NCI-H82 treated with DMSO at 0.1 percent for 48 hours (cell line): ENCODE results near the gene PXT1.
"Not testable (repeated sequence)": the region's sequence is repeated elsewhere in the genome, so short reads cannot be mapped to it uniquely, and the experiment has no call there.

Experiments
- DNase-seq: peaks from one replicate; lab custom pipeline; 2025; ENCODE audit not compliant: unreplicated experiment; lab: John Stamatoyannopoulos, UW

PXT1 gene

DNA sequence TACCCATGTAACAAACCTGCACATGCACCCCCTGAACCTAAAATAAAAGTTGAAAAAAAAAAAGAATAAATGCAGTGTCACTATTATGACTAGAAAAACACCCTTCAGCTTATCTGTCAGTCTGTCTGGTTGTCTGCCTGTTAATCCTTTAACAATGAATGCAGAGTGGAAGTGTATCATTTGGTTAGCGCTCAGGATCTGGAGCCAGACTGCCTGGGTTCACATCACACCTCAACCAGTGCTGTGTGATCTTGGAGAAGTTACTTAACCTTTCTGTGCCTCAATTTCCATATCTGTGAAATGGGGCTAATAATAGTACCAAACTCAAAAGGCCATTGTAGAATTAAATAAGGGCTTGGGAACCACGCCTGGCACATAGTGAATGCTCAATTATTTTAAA lies 72.0 kb downstream of the PXT1 start:
- no peak for DNase-seq

DNA sequence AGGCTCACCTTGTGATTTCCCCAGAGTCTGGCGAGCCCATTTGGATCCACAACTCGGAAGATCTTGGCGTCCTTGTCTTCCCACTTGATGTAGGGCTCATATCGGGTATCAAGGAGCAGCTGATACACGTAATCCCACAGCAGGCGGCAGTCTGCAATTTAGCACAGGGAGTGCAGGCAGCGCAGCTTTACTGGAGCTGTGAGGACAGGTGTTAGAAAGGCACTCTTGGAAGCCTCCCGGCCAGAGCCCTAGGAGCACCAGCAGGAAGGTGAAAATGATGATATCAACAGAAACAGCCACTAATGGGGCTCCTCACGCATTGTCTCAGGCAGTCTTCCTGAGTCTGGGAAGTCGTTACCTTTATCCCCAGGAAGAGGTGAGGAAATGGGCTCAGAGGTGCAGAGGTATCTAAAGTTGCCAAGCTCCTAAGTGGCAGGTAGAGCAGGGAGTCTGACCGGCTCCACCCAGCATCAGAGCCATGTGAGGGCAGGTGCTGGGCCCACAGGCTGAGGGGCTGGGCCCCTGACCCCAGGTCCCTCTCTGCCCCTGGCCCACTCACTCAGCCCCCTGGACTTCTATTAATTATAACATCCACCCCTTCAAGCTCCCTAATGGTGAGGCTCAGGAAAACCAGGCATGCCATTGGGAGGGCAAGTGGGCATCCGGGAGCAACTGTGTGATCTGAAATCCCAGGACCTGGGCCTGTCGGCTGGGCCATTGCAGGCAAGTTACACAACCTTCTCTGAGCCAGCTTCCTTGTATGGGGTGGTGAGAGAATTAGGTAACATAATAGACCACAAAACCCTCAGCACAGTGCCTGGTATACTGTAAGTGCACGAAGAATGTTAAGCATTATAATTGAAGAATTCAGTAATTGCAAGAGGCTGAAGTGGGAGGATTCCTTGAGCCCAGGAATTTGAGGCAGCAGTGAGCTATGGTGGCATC lies 73.5 kb downstream of the PXT1 start:
- DNase-seq: peak; percentile 33

DNA sequence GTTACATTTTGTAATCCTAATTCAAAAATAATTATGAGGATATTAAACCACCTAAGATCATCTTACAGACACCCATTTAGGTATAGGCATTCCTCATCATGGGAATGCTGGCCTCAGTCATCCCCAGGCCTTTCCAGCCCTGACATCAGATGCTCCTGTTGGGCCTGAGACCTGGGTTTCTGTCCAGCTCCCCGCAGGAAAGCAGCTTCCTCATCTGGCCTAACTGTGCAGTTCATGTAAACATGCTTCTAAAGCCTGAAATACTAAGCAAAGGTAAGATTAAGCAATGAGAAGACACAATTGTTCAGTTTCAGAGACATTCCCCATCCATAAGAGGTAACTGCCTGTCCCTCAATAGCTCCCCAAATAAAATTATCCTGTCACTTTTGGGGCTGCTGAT lies 74.2 kb downstream of the PXT1 start:
- DNase-seq: no peak

DNA sequence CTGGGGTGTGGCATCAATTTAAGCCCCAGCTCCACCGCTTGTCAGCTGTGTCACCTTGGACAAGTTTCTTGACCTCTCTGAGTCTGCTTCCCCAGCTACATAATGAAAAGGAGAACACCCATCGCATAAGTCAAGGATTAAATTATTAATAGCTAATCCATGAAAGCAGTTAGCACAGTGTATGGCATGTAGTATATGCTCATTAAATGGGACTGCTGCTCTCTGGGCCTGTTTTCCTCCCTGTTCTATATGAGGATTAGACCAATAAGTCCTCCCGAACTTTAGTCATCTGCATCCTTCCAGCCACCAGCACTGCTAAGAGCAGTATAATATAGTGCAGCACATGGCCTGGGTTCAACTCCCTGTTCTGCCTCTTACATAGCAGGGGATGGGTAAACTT lies 74.9 kb downstream of the PXT1 start:
- DNase-seq: no peak

DNA sequence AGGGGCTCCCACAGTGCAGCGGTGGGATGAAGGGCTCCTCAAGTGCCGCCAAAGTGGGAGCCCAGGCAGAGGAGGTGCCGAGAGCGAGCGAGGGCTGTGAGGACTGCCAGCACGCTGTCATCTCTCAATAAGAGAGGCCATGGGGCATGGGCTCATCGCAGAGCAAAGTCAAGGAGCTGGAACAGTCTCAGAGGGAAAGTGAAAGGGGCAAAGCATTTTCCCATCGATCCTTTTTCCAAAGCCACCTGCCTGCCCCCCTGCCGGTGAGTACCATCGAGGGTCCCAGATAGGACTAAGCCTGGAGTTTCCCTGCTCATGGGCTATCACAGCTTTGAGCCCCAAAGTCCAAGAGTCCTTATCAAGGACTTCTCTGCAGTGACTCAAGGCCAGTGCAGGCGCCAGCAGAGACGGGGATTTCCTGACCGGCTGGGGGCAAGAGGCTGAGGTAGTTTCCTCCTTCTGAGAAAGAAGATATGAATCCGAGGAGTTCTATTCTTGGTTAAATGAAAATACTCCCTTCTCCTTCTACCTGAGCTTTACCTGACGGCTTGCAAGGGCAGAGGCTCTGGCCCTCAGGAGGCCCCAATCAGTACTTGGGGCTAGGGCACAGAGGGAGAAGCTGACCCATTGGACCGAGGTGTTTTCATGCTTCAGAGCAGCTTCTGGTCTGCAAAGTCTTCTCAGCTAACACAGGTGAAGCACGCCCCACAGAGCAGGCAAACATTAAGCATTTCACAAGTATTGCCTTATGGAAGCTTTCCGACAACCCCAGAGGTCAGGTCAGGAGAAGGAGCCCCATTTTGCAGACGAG lies 77.8 kb downstream of the PXT1 start:
- no peak for DNase-seq

DNA sequence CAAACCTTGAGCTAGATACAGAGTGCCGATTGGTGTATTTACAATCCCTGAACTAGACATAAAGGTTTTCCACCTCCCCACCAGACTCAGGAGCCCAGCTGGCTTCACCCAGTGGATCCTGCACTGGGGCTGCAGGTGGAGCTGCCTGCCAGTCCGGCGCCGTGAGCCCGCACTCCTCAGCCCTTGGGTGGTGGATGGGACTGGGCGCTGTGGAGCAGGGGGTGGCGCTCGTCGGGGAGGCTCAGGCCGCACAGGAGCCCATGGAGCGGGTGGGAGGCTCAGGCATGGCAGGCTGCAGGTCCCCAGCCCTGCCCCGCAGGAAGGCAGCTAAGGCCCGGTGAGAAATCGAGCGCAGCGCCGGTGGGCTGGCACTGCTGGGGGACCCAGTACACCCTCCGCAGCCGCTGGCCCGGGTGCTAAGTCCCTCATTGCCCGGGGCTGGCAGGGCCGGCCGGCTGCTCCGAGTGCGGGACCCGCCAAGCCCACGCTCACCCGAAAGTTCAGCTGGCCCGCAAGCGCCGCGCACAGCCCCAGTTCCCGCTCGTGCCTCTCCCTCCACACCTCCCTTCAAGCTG lies 78.5 kb downstream of the PXT1 start:
- DNase-seq: not testable (repeated sequence)

DNA sequence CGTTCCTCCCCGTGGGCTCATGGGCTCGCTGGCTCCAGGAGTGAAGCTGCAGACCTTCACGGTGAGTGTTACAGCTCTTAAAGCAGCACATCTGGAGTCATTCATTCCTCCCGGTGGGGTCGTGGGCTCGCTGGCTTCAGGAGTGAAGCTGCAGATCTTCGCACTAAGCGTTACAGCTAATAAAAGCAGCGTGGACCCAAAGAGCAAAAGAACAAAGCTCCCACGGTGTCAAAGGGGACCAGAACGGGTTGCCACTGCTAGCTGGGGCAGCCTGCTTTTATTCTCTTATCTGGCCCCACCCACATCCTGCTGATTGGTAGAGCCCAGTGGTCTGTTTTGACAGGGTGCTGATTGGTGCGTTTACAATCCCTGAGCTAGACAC lies 79.3 kb downstream of the PXT1 start:
- DNase-seq: not testable (repeated sequence)

DNA sequence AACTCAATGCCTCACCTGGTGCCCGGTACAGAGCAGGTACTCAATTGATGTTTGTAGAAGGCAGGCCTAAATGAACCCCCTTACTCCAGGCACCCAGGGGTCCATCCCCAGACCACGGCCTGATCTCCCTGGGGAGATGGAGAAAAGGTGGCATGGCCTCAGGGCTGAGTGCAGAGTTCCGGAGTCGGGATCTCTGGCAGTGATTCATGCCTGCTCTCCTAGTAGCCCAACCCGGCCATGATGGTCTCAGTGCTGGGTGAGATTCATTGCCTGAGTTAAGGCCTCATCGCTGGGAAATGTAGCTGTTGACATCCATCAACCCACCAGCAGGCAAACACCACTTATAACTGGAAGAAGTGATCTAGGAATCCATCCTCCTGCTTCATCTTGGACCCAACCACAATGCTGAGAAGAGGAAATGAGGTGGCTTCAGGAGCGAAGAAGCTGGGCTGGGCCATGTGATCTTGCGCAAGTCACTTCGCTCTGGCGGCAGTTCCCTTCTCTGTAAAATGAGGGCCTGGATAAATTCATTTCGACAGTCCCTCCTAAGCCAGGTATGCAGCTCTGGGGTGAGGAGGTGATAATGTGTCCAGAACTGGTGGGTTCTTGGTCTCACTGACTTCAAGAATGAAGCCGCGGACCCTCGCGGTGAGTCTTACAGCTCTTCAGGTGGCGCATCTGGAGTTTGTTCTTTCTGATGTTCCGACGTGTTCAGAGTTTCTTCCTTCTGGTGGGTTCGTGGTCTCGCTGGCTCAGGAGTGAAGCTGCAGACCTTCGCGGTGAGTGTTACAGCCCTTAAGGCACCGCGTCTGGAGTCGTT lies 79.9 kb downstream of the PXT1 start:
- no peak for DNase-seq

DNA sequence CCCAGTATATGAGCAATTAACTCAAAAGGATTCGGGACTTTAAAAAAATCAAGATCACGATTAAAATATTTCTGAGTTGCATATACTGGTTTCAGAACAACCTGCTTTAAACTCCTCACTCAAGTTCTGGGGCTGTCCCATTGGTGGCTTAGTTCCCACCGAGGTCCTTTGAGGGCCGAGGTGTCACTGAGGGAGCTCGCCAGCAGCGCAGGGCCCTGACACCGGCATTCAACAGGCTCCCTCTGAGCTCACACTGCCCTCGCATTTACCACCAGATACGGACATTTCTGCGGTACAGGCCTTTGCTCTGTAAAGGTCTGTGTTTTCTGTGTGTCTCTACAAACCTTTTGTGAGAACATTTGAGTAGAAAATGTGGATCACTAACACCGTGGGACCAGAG lies 81.6 kb downstream of the PXT1 start:
- no peak for DNase-seq

DNA sequence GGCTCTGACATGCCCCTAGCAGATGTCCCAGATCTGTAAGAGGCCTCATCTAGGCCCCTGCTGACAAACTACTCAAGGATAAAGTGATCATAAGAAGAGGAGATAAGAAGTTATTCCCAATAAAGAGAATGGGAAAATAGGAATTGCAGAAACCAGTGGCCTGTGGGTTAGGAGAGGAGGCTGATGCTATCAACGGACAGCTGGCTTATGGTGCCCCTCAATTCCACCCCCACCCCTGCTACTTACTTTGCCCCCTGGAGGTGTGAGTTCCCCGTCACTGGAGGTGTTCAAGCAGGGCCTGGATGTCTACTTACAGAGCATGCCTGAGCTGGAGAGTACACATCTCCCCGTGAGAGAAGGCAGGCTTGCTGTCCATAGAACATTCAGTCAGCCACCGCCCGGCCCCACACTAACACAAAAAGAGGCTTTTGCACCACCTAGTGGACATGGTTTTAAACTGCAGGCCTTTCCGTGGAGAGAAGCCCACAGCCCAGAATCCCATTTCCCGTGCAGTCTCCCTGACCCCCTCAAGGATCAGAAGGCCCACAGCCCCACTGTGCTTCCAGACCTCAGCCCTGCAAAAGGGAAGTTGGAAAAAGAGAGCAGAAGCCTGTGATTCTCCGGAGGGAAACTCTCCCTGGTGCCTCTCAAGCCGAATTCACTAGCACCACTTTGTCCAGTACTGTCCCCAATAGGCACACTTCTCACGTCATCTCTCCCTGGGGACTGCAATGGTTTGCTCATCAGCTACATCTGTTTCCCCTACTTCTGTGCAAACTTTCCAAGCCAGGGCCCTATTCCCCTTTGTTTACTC lies 82.2 kb downstream of the PXT1 start:
- peak; percentile 62 for DNase-seq

DNA sequence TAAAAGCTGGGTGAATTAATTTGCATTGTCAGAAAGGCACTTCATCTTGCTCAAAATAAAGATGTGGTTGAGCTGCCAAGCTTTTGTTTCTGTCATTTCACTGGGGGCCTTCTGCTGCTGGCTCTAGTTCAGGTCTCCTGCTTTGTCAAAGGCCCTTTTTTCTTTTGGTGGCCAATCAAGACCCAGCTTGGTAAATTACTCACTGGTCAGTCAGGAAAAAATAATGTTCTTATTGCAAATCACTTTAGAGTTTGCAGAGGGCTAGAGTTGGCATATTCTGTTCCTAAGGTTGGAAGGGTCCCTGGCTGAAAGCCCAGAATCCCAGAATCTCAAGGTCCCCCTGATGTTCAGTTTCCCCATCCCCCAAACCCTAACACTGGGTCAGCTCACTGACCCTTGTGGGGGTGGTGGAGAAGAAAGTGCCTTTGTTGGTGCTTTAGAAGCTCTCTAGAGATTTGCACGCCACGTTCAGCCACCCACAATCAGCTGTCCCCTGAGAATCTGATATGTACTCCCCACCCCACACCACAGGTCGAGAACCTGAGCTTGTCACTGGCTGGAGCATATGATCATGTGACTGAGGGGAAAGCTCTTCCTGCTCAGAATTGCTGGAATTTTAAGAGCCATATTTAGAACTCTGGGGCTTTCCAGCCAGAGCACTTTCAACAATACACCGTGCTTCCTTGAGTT lies 84.3 kb downstream of the PXT1 start:
- DNase-seq: no peak

DNA sequence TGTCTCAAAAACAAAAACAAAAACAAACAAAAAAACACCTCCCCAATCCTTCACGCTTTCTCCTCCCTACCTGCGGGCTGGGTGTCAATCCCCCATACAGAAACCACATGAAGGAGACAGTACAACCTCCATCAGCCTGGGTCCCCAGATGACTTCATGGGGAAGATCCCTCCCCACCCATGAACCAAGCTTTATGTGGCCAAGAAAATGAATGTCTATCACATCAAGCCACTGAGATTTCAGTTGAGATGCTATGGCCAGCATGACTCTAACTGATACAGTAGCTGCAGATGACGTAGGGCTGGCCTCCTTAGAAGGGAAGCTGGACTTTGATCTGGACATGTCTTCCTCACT lies 84.8 kb downstream of the PXT1 start:
- DNase-seq: no peak

DNA sequence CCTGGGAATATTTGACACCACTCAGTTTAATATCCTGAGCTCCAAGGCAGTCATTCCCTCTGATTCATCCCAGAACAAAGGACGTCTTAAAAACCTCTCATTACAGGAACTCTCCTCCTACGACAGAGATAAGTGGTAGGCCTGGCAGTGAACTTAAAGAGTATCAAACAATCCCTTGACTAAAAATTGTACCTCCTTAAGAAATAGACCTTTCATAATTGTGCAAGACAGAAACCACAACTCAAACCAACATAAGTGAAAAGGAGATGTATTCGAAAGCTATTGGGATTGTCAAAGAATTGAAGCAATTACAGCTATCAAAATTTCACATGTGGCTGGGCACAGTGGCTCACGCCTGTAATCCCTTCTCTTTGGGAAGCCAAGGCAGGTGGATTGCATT lies 86.8 kb downstream of the PXT1 start:
- DNase-seq: no peak

DNA sequence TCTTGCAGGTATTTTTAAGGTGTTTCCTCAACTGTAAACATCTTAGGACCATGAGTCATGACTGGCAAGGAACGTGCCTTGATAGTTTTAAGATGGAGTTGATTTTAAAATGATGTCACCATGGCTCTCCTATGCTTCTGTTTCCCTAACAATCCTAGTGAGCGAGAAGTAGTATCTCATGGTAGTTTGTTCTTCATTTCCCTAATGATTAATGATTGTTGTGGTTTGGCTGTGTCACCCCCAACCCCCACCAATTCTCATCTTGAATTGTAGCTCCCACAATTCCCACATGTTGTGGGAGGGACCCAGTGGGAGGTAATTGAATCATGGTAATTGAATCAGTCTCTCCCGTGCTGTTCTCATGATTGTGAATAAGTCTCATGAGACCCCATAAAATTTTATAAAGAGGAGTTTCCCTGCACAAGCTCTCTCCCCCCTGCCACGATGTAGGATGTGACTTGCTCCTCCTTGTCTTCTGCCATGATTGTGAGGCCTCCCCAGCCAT lies 89.2 kb downstream of the PXT1 start:
- DNase-seq: no peak

DNA sequence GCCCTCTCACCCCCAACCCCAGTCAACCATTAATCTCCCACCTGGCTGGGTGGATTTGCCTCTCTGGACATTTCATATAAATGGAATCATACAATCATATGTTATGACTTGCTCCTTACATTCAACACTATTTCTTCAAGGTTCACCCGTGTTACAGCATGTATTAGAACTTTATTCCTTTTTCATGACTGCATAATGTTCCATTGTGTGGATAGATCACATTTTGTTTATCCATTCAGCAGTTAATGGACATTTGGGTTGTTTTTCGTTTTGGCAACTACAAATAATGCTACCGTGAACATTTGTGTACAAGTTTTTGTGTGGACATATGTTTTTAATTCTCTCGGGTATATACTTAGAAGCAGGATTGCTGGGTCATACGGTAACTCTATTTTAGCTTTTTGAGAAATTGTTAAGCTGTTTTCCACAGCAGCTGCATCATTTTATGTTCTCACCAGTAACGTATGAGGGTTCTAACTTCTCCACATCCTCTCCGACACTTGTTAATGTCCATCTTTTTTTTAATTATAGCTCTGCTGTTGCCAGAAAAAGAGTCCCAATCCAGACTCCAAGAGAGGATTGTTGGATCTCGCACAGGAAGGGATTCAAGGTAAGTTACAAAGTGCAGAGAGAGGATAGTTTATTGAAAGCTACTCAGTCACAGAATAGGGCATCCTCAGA lies 90.0 kb downstream of the PXT1 start:
- DNase-seq: no peak

DNA sequence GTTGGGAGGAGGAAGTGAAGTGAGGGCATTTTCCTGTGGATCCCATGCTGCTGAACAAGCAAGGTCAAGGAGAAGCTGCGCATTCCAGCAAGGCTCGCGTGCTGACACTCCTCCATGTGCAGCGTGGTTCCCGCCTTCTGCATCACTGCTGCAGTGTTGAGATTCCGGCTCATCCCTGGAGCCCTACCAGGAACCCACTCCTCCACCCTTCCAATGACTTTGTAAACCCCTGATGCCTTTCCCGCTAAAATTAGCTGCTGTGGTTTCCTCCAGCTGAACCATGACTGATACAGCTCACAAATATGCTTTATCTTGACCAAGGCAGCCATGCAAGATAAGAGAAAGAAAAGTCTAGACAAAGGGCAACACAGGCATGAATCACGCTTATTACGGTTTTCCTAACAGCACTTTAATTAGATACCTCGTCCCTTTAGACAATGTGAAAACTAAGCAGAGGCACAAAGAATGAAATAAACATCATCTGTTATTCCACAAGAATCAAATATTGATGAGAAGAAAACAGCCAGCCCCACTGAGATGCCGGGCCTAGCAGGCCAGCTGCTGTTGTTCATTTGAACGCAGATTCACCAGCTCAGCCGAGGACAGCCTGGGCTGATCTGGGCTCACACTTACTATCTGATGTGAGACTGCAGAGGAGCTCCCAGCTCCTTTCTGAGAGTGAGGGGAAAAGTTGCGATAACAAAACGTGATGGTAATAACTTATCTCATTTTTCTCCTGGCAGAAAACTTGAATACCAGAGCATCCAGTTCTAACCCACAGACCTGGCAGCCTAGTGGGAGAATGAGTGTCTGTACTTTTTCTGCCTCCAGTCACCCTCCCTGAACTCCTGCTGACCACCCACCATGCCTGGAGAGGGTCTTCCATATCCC lies 91.7 kb downstream of the PXT1 start:
- DNase-seq: no peak

DNA sequence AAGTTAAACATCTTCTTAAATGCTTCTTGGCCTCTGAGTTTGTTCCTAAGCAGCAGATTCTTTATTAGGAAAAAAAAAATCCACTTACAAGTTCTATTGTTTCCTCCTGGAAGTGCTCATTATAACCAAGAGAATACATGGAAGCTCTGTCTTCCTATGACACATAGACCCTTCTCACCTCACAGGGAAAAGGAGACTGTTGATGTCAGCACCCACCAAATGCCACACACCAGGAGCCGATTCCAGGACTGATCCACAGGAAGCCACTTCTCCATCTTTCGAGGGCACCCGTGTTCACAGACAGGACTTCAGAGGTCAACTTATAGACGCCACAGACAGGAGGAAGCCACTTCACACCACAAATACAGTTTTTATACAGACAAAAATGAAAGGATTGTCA lies 92.6 kb downstream of the PXT1 start:
- no peak for DNase-seq

DNA sequence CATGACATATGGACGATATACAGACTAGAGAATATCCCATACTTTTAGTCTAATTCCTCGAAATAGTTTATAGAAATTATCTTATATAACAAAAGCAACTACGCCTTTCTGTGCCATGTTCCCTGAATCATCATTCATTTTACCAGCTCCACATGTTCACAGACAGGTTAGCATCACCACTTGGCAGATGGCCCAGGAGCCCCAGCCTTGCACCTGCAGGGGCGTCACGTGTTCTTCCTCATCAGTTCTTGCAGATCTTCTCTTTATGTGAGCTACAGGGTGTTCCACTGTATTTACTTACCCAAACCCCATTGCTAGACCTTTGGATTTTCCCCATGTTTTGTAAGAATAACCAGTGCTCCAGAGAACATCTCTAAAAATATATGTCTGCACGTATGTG lies 93.4 kb downstream of the PXT1 start:
- DNase-seq: no peak
